ENCODE data around the gene NPHS2.

- no peak for TF ChIP-seq EZH2 (IDR thresholded peaks at IDR 0.05; ENCODE audit: low read length)
- TF ChIP-seq CTCF (optimal IDR thresholded peaks at IDR 0.05 in 1 of 3, IDR thresholded peaks at IDR 0.05 in 1 of 3, conservative IDR thresholded peaks at IDR 0.05 in 1 of 3; ENCODE audit: extremely low read depth in 1 of 3, insufficient read depth in 2 of 3, low read length in 3 of 3) = peak; percentile 32 to 45 (median 43)
Measured at GRCh38 chr1:179599623-179600249, 24.0 kb upstream of the NPHS2 start.

All from keratinocyte (primary cell).